Fibroblast of lung (primary cell): ENCODE data around the gene EPAS1.

Source experiments
- CTCF ChIP-seq, 2 donors: IDR thresholded peaks in 1 of 2; conservative IDR thresholded peaks in 1 of 2; 1 replicate in 1 of 2; 2 replicates in 1 of 2; pipeline ENCODE4 v1.5.1; 2011 to 2012; ENCODE audit warnings: low read length in 2 of 2, control low read depth in 1 of 2, inconsistent platforms in 1 of 2, low read depth in 1 of 2, mild to moderate bottlenecking in 1 of 2
- EZH2 ChIP-seq: IDR thresholded peaks from 2 replicates; pipeline ENCODE4 v1.5.1; 2012; ENCODE audit warnings: low read length, control low read depth, mild to moderate bottlenecking; ENCODE audit errors: missing control alignments

- TF ChIP-seq CTCF (conservative IDR thresholded peaks at IDR 0.05 in 1 of 2, IDR thresholded peaks at IDR 0.05 in 1 of 2; ENCODE audit: low read depth in 1 of 2, low read length in 2 of 2) (no peak), EZH2 (no peak)
Observed at GRCh38 chr2:46281939-46282338, 15.3 kb upstream of the EPAS1 start.
